ENCODE data around the gene FSTL1.

FSTL1 gene

GRCh38 chr3:120368172-120368571 is 82.6 kb downstream of the FSTL1 start:
- H3K4ac ChIP-seq (ENCODE audit: low read length): no peak overlapping the region
- DNase-seq (ENCODE audit: low spot score): no peak
- H2BK5ac ChIP-seq (ENCODE audit: low read length): no peak overlapping the region
- no peak overlapping the region for H2BK15ac ChIP-seq (ENCODE audit: low read length)
- WGBS, 2 donors (ENCODE audit: extremely low coverage in 2 of 2, insufficient read length in 2 of 2, insufficient replicate concordance in 1 of 2): no CpG with 5 or more reads among the region's 3 CpGs
- H3K18ac ChIP-seq (ENCODE audit: low read length): no peak overlapping the region
- H2AK5ac ChIP-seq (ENCODE audit: low read depth, low read length): no peak overlapping the region
- no peak overlapping the region for H4K8ac ChIP-seq (ENCODE audit: low read depth, low read length)
- no peaks in the 10 kb centered on the region for H3K4me1 ChIP-seq (ENCODE audit: control insufficient read depth in 2 of 2, insufficient read depth in 1 of 2, low read depth in 1 of 2, low read length in 2 of 2)
- H3K4me2 ChIP-seq (ENCODE audit: insufficient read depth, low read length, poor library complexity, severe bottlenecking): no peak overlapping the region
- H3K14ac ChIP-seq (ENCODE audit: low read length): no peak overlapping the region
- no peak overlapping the region for H2AFZ ChIP-seq (ENCODE audit: low read length)
- no peak overlapping the region for H4K91ac ChIP-seq (ENCODE audit: low read depth, low read length, poor library complexity)
- no peaks in the 10 kb centered on the region for H3K36me3 ChIP-seq (replicated peaks in 1 of 2; ENCODE audit: control insufficient read depth in 2 of 2, insufficient read depth in 2 of 2, low read length in 2 of 2)
- no peak overlapping the region for H2BK120ac ChIP-seq (ENCODE audit: low read depth, low read length)
- H3K27ac ChIP-seq (replicated peaks; ENCODE audit: low read length): no peak overlapping the region
- peaks cover 0 to 13% (median 0%) of the 10 kb centered on the region in 3 experiments for H3K27me3 ChIP-seq (ENCODE audit: control insufficient read depth in 3 of 3, insufficient read depth in 3 of 3, low read depth in 1 of 3, low read length in 3 of 3)
- no peaks in the 10 kb centered on the region for H3K79me1 ChIP-seq (ENCODE audit: low read depth, low read length)
- no peak overlapping the region for H3K4me3 ChIP-seq (ENCODE audit: low read length in 2 of 2)
- no peaks in the 10 kb centered on the region for H3K9me3 ChIP-seq (replicated peaks in 1 of 2; ENCODE audit: control insufficient read depth in 2 of 2, insufficient read depth in 1 of 2, low read depth in 1 of 2, low read length in 2 of 2)
- H3K23ac ChIP-seq (ENCODE audit: low read depth, low read length, poor library complexity): no peak overlapping the region
- H3K9ac ChIP-seq (ENCODE audit: low read depth, low read length, poor library complexity): no peak overlapping the region
- H2BK12ac ChIP-seq (ENCODE audit: low read length): no peak overlapping the region

DNA sequence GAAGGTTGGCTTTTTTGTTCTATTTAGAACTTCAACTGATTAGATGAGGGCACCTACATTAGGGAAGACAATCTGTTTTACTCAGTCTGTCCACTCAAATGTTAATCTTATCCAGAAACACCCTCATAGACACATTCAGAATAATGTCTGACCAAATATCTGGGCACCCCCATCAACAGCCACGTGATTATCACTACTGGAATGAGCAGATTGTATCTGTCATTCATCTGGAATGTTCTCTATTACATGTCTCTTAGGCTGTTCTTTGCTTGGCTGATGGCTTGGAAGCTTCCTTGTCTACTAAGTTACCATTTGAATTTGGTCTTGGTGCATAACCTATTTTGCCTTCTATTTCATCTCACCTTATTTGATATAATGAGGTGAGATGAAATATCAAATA is 86.0 kb downstream of the FSTL1 start:
- H2AK5ac ChIP-seq (ENCODE audit: low read depth, low read length): no peak overlapping the region
- H4K91ac ChIP-seq (ENCODE audit: low read depth, low read length, poor library complexity): no peak overlapping the region
- no peak for DNase-seq (ENCODE audit: low spot score)
- H3K36me3 ChIP-seq (replicated peaks in 1 of 2; ENCODE audit: control insufficient read depth in 2 of 2, insufficient read depth in 2 of 2, low read length in 2 of 2): no peaks in the 10 kb centered on the region
- H3K9me3 ChIP-seq (replicated peaks in 1 of 2; ENCODE audit: control insufficient read depth in 2 of 2, insufficient read depth in 1 of 2, low read depth in 1 of 2, low read length in 2 of 2): no peaks in the 10 kb centered on the region
- H2AFZ ChIP-seq (ENCODE audit: low read length): no peak overlapping the region
- WGBS, 2 donors (ENCODE audit: extremely low coverage in 2 of 2, insufficient read length in 2 of 2, insufficient replicate concordance in 1 of 2): no CpG with 5 or more reads among the region's 1 CpG
- H3K27me3 ChIP-seq (ENCODE audit: control insufficient read depth in 3 of 3, insufficient read depth in 3 of 3, low read depth in 1 of 3, low read length in 3 of 3): peaks cover 0 to 13% (median 0%) of the 10 kb centered on the region in 3 experiments
- no peak overlapping the region for H3K18ac ChIP-seq (ENCODE audit: low read length)
- no peaks in the 10 kb centered on the region for H3K4me1 ChIP-seq (ENCODE audit: control insufficient read depth in 2 of 2, insufficient read depth in 1 of 2, low read depth in 1 of 2, low read length in 2 of 2)
- H2BK5ac ChIP-seq (ENCODE audit: low read length): no peak overlapping the region
- no peak overlapping the region for H3K23ac ChIP-seq (ENCODE audit: low read depth, low read length, poor library complexity)
- no peaks in the 10 kb centered on the region for H3K79me1 ChIP-seq (ENCODE audit: low read depth, low read length)
- no peak overlapping the region for H3K14ac ChIP-seq (ENCODE audit: low read length)
- H2BK12ac ChIP-seq (ENCODE audit: low read length): no peak overlapping the region
- H3K4me2 ChIP-seq (ENCODE audit: insufficient read depth, low read length, poor library complexity, severe bottlenecking): no peak overlapping the region
- H4K8ac ChIP-seq (ENCODE audit: low read depth, low read length): no peak overlapping the region
- no peak overlapping the region for H2BK15ac ChIP-seq (ENCODE audit: low read length)
- H2BK120ac ChIP-seq (ENCODE audit: low read depth, low read length): no peak overlapping the region
- H3K9ac ChIP-seq (ENCODE audit: low read depth, low read length, poor library complexity): no peak overlapping the region
- H3K27ac ChIP-seq (replicated peaks; ENCODE audit: low read length): no peak overlapping the region
- H3K4ac ChIP-seq (ENCODE audit: low read length): no peak overlapping the region
- no peak overlapping the region for H3K4me3 ChIP-seq (ENCODE audit: low read length in 2 of 2)

DNA sequence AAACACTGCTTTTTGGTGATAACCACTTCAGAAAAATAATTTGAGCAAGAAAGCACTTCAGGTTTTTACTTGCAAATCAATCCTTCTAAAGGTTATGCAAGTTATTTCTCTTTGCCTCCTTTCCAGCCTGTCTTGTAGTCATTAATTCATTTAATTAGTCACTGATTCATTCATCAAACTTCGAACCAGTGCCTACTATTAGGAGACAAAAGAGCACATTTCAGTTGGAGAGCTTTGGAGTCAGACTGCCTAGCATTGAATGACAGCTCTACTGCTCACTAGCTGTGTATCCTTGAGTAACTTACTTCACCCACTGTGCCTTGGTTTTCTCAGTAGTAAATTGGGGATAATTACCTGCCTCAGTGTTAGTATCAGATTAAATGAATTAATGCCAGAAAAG is 86.7 kb downstream of the FSTL1 start:
- Histone ChIP-seq H4K8ac (ENCODE audit: low read depth, low read length) (no peak overlapping the region), H2BK15ac (ENCODE audit: low read length) (no peak overlapping the region), H3K27me3 (ENCODE audit: control insufficient read depth in 3 of 3, insufficient read depth in 3 of 3, low read depth in 1 of 3, low read length in 3 of 3) (peaks cover 0 to 13% (median 0%) of the 10 kb centered on the region in 3 experiments), H4K91ac (ENCODE audit: low read depth, low read length, poor library complexity) (no peak overlapping the region), H3K23ac (ENCODE audit: low read depth, low read length, poor library complexity) (no peak overlapping the region), H3K18ac (ENCODE audit: low read length) (no peak overlapping the region), H3K14ac (ENCODE audit: low read length) (no peak overlapping the region), H3K36me3 (replicated peaks in 1 of 2; ENCODE audit: control insufficient read depth in 2 of 2, insufficient read depth in 2 of 2, low read length in 2 of 2) (no peaks in the 10 kb centered on the region), H3K79me1 (ENCODE audit: low read depth, low read length) (no peaks in the 10 kb centered on the region), H2BK120ac (ENCODE audit: low read depth, low read length) (no peak overlapping the region), H3K4me1 (ENCODE audit: control insufficient read depth in 2 of 2, insufficient read depth in 1 of 2, low read depth in 1 of 2, low read length in 2 of 2) (no peaks in the 10 kb centered on the region), H3K4ac (ENCODE audit: low read length) (no peak overlapping the region), H3K9ac (ENCODE audit: low read depth, low read length, poor library complexity) (no peak overlapping the region), H2BK5ac (ENCODE audit: low read length) (no peak overlapping the region), H2AFZ (ENCODE audit: low read length) (no peak overlapping the region), H2BK12ac (ENCODE audit: low read length) (no peak overlapping the region), H3K4me2 (ENCODE audit: insufficient read depth, low read length, poor library complexity, severe bottlenecking) (no peak overlapping the region), H3K9me3 (replicated peaks in 1 of 2; ENCODE audit: control insufficient read depth in 2 of 2, insufficient read depth in 1 of 2, low read depth in 1 of 2, low read length in 2 of 2) (no peaks in the 10 kb centered on the region), H2AK5ac (ENCODE audit: low read depth, low read length) (no peak overlapping the region), H3K27ac (replicated peaks; ENCODE audit: low read length) (no peak overlapping the region), H3K4me3 (ENCODE audit: low read length in 2 of 2) (no peak overlapping the region)
- no peak for DNase-seq (ENCODE audit: low spot score)
- WGBS, 2 donors (ENCODE audit: extremely low coverage in 2 of 2, insufficient read length in 2 of 2, insufficient replicate concordance in 1 of 2): no CpG with 5 or more reads among the region's 1 CpG

GRCh38 chr3:120357807-120358206 is 93.0 kb downstream of the FSTL1 start:
- H3K27ac ChIP-seq (replicated peaks; ENCODE audit: low read length): no peak overlapping the region
- no peak overlapping the region for H2AFZ ChIP-seq (ENCODE audit: low read length)
- H3K79me1 ChIP-seq (ENCODE audit: low read depth, low read length): no peaks in the 10 kb centered on the region
- H2BK12ac ChIP-seq (ENCODE audit: low read length): no peak overlapping the region
- no peak overlapping the region for H4K8ac ChIP-seq (ENCODE audit: low read depth, low read length)
- H3K4me1 ChIP-seq (ENCODE audit: control insufficient read depth in 2 of 2, insufficient read depth in 1 of 2, low read depth in 1 of 2, low read length in 2 of 2): no peaks in the 10 kb centered on the region
- H2AK5ac ChIP-seq (ENCODE audit: low read depth, low read length): no peak overlapping the region
- H2BK15ac ChIP-seq (ENCODE audit: low read length): no peak overlapping the region
- no peak overlapping the region for H3K18ac ChIP-seq (ENCODE audit: low read length)
- no peak overlapping the region for H3K4ac ChIP-seq (ENCODE audit: low read length)
- no peak overlapping the region for H3K4me3 ChIP-seq (ENCODE audit: low read length in 2 of 2)
- H3K9ac ChIP-seq (ENCODE audit: low read depth, low read length, poor library complexity): no peak overlapping the region
- no peak overlapping the region for H2BK120ac ChIP-seq (ENCODE audit: low read depth, low read length)
- peaks cover 0 to 9% (median 0%) of the 10 kb centered on the region in 3 experiments for H3K27me3 ChIP-seq (ENCODE audit: control insufficient read depth in 3 of 3, insufficient read depth in 3 of 3, low read depth in 1 of 3, low read length in 3 of 3)
- DNase-seq (ENCODE audit: low spot score): no peak
- no peak overlapping the region for H3K4me2 ChIP-seq (ENCODE audit: insufficient read depth, low read length, poor library complexity, severe bottlenecking)
- no peak overlapping the region for H2BK5ac ChIP-seq (ENCODE audit: low read length)
- no peaks in the 10 kb centered on the region for H3K36me3 ChIP-seq (replicated peaks in 1 of 2; ENCODE audit: control insufficient read depth in 2 of 2, insufficient read depth in 2 of 2, low read length in 2 of 2)
- H4K91ac ChIP-seq (ENCODE audit: low read depth, low read length, poor library complexity): no peak overlapping the region
- no peak overlapping the region for H3K23ac ChIP-seq (ENCODE audit: low read depth, low read length, poor library complexity)
- no peaks in the 10 kb centered on the region for H3K9me3 ChIP-seq (replicated peaks in 1 of 2; ENCODE audit: control insufficient read depth in 2 of 2, insufficient read depth in 1 of 2, low read depth in 1 of 2, low read length in 2 of 2)
- H3K14ac ChIP-seq (ENCODE audit: low read length): no peak overlapping the region
